NCI-H1417 (cell line): ENCODE data around the gene BBS1.
A peak's percentile ranks its signal among the peaks of the same experiment; 100 is the strongest.

Experiments
- DNase-seq, 3 experiments: peaks; one replicate each; lab custom pipeline; 2025; lab: John Stamatoyannopoulos, UW

BBS1 gene

GRCh38 chr11:66477263-66478201 lies 32.9 kb upstream of the BBS1 start:
- no peak for DNase-seq

- DNase-seq, result peak in 2 of 3 experiments; percentile 16 to 71
Observed at GRCh38 chr11:66478729-66479393, 31.6 kb upstream of the BBS1 start.

- peak; percentile 81 to 98 (median 97) for DNase-seq
Observed at GRCh38 chr11:66479394-66480116, 30.9 kb upstream of the BBS1 start.

- peak; percentile 97 to 99 (median 99) for DNase-seq
Observed at GRCh38 chr11:66480117-66480938, 30.1 kb upstream of the BBS1 start, which contains the start of gene DPP3. TSS of gene DPP3 (plus strand) at chr11:66480434. CDS start at chr11:66482201, 1,767 bp downstream.

GRCh38 chr11:66484806-66485380 lies 25.5 kb upstream of the BBS1 start:
- DNase-seq, result no peak

GRCh38 chr11:66488957-66489356 lies 21.5 kb upstream of the BBS1 start:
- DNase-seq, result no peak

GRCh38 chr11:66489636-66490035 lies 20.8 kb upstream of the BBS1 start:
- DNase-seq, result peak in 2 of 3 experiments; percentile 94 to 98

GRCh38 chr11:66491315-66491935 lies 19.0 kb upstream of the BBS1 start:
- no peak for DNase-seq

- DNase-seq, result no peak
Observed at GRCh38 chr11:66492161-66492865, 18.1 kb upstream of the BBS1 start.

GRCh38 chr11:66493130-66493529 lies 17.3 kb upstream of the BBS1 start:
- DNase-seq, result no peak

- no peak for DNase-seq
Observed at GRCh38 chr11:66494458-66494857, 16.0 kb upstream of the BBS1 start.

GRCh38 chr11:66494935-66495334 lies 15.5 kb upstream of the BBS1 start:
- DNase-seq, result no peak

- DNase-seq, result no peak
Observed at GRCh38 chr11:66495401-66495854, 15.0 kb upstream of the BBS1 start.

- no peak for DNase-seq
Observed at GRCh38 chr11:66497206-66497605, 13.2 kb upstream of the BBS1 start.

- DNase-seq, result no peak
Observed at GRCh38 chr11:66498506-66498905, 11.9 kb upstream of the BBS1 start.

- DNase-seq, result no peak
Observed at GRCh38 chr11:66505276-66505816, 5.1 kb upstream of the BBS1 start.

GRCh38 chr11:66509131-66509561 lies 1.3 kb upstream of the BBS1 start:
- DNase-seq, result no peak

GRCh38 chr11:66510990-66511339 lies 530 bp downstream of the BBS1 start:
- DNase-seq, result no peak

- no peak for DNase-seq
Observed at GRCh38 chr11:66523611-66524010, 13.2 kb downstream of the BBS1 start.
